D341Med (cell line): ENCODE measurements around the gene GTF2F1.
"Not testable (repeated sequence)": the region's sequence is repeated elsewhere in the genome, so short reads cannot be mapped to it uniquely, and the experiment has no call there.

Experiments used
- DNase-seq: peaks from one replicate; pipeline ENCODE4 v3.0.0; 2012; ENCODE audit warnings: low spot score

GTF2F1 gene, protein sequence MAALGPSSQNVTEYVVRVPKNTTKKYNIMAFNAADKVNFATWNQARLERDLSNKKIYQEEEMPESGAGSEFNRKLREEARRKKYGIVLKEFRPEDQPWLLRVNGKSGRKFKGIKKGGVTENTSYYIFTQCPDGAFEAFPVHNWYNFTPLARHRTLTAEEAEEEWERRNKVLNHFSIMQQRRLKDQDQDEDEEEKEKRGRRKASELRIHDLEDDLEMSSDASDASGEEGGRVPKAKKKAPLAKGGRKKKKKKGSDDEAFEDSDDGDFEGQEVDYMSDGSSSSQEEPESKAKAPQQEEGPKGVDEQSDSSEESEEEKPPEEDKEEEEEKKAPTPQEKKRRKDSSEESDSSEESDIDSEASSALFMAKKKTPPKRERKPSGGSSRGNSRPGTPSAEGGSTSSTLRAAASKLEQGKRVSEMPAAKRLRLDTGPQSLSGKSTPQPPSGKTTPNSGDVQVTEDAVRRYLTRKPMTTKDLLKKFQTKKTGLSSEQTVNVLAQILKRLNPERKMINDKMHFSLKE

GRCh38 chr19:6393074-6393982 lies at the start of gene GTF2F1:
Gene GTF2F1, minus strand, starts transcription at chr19:6393164. Its CDS starts 169 bp downstream, at chr19:6392995.
- peak; percentile 99 for DNase-seq

- DNase-seq, result no peak
Observed at GRCh38 chr19:6442087-6442688, 49.2 kb upstream of the GTF2F1 start.

- no peak for DNase-seq
Observed at GRCh38 chr19:6440905-6441304, 47.9 kb upstream of the GTF2F1 start.

DNA sequence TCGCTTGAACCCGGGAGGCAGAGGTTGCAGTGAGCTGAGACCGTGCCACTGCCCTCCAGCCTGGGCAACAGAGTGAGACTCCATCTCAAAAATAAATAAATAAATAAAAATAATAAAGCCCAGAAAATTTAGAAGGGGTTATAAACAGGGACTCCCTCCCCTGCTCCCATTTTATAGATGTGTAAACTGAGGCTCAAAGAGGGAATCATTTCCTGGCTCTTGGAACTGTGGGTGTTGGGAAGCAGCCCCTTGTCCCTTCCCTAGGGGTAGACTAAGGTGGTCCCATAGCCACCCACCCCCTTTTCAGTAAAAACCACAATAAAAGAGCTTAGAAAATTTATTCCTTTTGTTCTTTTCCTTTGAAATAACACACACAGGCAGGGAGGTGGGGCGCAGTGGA lies 46.8 kb upstream of the GTF2F1 start:
- no peak for DNase-seq

GRCh38 chr19:6433663-6434062 lies 40.7 kb upstream of the GTF2F1 start, which contains the start of gene SLC25A41:
Gene SLC25A41, minus strand, starts transcription at chr19:6433763. Its CDS starts 70 bp downstream, at chr19:6433693.
- DNase-seq, result no peak

- no peak for DNase-seq
Observed at GRCh38 chr19:6433165-6433564, 40.2 kb upstream of the GTF2F1 start.

DNA sequence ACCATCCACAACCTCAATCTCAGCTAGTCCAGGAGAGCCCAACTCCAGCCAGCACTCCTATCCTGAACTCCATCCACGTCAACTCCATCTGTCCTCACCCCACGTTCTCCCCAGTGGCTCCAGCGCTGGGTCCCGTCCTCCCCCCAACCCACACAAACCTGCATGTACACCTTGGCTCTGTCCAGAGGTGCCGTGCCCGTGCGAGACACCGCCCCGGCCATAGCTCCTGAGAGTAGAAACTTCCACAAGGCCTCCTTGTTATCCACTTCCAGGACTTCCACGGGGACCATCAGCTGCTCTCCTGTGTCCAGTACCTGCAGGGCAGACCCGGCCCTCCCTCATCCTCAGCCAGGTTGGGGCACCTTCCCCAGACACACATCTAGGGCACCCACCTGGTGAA lies 38.9 kb upstream of the GTF2F1 start:
- DNase-seq, result no peak

GRCh38 chr19:6429419-6430221 lies 36.7 kb upstream of the GTF2F1 start:
- no peak for DNase-seq

GRCh38 chr19:6428692-6429418 lies 35.9 kb upstream of the GTF2F1 start:
- DNase-seq, result not testable (repeated sequence)

- no peak for DNase-seq
Observed at GRCh38 chr19:6427131-6427530, 34.2 kb upstream of the GTF2F1 start.

DNA sequence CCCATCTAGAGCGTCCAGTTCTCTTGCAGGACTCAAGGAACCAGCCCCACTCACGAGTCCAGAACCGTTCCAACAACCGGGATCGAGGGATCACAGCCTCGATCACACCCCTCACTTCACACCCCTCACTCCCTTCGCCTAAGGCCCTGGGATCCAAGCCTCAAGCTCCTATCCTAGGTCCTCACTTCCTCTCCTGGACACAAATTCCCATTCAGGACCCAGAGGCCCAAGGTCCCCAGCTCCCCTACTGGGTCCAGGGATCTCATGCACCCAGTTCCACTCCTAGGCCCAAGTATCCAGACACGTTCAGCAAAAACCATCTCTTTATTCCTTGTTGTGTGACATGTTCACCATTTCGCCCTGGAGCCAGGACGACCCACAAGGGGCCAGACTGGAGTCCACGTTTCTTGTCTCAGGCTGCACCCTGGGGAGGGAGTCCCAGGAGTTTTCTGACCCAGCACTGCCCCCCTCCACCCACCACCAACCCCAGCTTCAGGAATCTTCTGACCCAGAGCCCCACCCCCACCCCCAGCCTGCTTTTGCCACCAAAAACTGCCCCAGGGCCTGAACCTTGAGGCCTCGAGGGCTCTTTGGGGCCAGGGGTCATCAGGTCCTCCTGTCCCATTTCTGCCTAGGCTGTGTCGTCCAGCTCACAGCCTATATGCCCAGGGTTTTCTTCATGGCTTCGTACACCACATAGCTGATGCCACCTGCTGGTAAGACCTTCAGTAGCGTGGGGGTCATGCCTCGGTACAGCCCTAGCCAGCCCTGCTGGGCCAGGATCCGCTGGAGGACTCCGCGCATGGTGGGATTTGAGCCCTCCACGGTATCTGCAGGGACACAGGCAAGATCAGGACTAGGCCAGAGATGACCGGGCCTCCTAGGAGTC lies 33.0 kb upstream of the GTF2F1 start:
- DNase-seq, result no peak

DNA sequence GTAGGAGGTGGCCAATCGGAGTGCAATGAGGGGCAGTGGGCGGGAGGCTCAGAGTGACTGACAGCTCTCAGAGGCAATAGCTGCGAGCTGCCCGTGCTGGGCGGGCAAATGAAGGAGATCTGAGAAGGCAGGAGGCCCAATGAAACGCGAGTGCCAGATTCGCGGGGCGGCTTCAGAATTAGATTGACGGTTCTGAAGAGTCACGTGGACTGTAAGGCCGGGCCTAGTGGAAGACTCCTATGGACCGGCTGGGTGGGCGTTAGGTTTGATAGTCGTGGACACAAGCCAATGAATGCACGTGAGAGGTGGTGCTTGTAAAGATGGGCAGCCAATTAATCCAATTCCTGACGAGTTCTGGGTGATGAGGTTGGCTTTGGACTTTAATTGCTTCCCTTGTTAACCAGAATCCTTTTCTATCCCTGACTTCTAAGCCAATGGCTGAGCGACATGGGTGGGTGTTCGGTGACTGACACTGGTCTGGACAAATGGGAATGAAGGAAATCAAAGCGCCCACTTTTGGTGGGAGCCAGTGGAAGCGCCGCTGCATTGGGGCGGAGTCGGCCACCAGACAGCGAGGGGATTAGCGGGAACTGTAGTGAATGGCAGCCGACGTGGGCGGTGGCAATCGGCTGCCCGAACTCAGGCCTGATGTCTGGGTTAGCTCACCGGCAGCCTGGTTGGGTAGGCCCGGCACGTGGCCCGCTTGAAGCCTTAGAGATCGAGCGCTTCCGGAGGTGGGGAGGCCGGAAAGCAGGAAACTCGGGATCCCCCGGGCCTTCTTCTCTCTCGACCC lies 32.2 kb upstream of the GTF2F1 start:
- DNase-seq, result peak; percentile 96

- peak; percentile 98 for DNase-seq
Observed at GRCh38 chr19:6424195-6424938, 31.4 kb upstream of the GTF2F1 start, which contains the start of gene KHSRP. Gene KHSRP, minus strand, starts transcription at chr19:6424811. Its CDS starts 110 bp downstream, at chr19:6424701.

DNA sequence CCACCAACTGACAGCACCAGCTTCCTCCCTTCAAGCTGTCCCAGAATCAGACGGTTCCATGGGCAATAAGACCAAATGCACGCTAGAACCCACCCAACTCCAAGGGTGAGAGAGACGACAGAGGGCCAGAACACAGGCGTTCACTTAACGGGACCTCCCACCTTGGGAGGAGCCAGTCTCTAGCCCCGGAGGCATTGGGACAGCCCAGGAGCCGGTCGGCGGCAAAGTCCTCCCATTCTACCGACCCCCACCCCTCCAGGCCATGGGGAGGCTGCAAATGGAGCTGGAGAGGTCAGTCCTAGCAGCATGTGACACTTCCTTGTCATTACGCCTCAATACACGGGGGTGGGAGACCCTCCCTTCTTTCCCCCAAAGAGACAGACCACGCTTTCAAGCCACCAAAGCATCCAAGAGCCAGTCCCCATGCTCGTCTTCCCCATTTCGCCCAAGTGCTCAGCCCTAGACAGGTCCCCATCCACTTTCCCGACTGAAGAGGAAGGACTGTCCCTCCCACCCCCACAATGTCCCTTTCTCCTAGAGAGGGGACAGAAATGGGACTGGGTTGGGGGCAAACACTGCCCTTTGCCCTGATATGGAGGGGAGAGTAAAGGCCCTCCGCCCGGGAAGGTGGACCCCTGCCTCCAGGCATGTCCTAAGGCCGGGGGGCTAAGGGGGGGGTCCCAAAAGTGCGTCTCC lies 30.7 kb upstream of the GTF2F1 start:
- DNase-seq, result peak; percentile 60

DNA sequence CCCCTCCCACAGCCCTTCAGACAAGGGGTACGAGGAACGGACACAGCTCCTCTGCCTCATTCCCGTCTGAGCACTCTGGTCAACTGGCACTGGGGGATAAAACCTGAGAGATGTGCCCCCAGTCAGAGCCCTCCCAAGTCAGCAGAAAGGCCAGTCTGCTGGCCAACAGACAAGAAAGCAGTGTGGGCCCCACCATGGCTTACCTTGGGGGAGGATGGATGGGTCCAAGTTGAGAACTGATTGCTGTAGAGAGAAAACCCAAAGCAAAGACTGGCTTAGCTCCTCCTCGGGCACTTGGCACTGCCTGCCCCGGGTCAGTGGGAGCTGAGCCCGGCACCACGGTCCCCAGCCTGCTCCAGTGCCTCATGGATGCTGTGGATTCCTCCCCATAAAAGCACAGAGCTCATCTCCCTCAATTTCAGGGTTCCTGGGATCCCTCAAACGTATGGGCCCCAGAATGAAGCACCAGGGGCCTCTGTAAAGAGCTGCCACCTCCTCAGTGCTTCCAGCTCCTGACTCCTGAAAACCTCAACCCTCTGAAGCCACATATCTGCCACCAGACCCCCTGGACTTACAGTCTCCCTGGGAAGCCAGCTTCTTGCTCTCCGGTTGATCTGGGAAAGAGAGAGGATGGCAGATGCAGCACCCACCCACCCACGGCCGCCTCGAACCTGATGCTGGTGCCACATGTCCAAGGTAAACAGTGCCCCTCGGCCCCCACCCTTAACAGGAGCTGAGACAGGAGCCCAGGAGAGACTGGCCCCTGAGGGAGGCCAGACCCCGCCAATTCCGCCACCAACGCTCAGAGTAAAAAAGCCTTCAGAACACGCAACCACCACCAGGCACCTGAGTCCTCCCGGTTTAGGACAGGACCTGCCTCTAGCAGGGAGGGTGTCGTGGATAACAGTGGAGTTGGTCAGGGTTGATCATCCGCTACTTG lies 28.4 kb upstream of the GTF2F1 start:
- no peak for DNase-seq

- no peak for DNase-seq
Observed at GRCh38 chr19:6418562-6418932, 25.6 kb upstream of the GTF2F1 start.
